BLaER1 treated with 17β-estradiol and CSF1 and Interleukin-3, amounts not matched to agents 10 nM and 100 nM (cell line): Measurements from ENCODE around the gene ATP5F1D.

Experiments used
- H3K27ac ChIP-seq, 11 experiments: shearing (Covaris generic); formaldehyde crosslinking; 2 replicates each; pipeline ENCODE4 v1.8.1; 2022
- H3K27me3 ChIP-seq, 11 experiments: shearing (Covaris generic); formaldehyde crosslinking; 2 replicates each; pipeline ENCODE4 v1.8.1; 2022
- H3K36me3 ChIP-seq, 11 experiments: shearing (Covaris generic); formaldehyde crosslinking; 2 replicates each; pipeline ENCODE4 v1.8.1; 2022
- H3K4me1 ChIP-seq, 10 experiments: shearing (Covaris generic); formaldehyde crosslinking; 2 replicates each; pipeline ENCODE4 v1.8.1; 2022
- H3K4me2 ChIP-seq, 11 experiments: shearing (Covaris generic); formaldehyde crosslinking; 2 replicates each; pipeline ENCODE4 v1.8.1; 2022
- H3K4me3 ChIP-seq, 10 experiments: shearing (Covaris generic); formaldehyde crosslinking; 2 replicates each; pipeline ENCODE4 v1.8.1; 2022
- H3K9ac ChIP-seq, 11 experiments: shearing (Covaris generic); formaldehyde crosslinking; 2 replicates each; pipeline ENCODE4 v1.8.1; 2022
- H3K9me3 ChIP-seq, 11 experiments: shearing (Covaris generic); formaldehyde crosslinking; replicated peaks in 1 of 11; 2 replicates each; pipeline ENCODE4 v1.8.1; 2022
- H4K20me1 ChIP-seq, 11 experiments: shearing (Covaris generic); formaldehyde crosslinking; 2 replicates each; pipeline ENCODE4 v1.8.1; 2022
- Cebpa-rat ChIP-seq, 11 experiments: shearing (Covaris generic); IDR thresholded peaks; 2 replicates each; pipeline ENCODE4 v1.8.1; 2022

The ATP5F1D gene

GRCh38 chr19:1224847-1225246 is 16.7 kb upstream of the ATP5F1D start:
- H3K4me3 ChIP-seq: no peak overlapping the region
- peak overlapping the region in 1 of 11 experiments; percentile 6; a peak in 1 of 22 replicates for H3K27ac ChIP-seq
- no peaks in the 10 kb centered on the region for H3K9me3 ChIP-seq
- peak overlapping the region in 5 of 11 experiments; percentile 16 to 61 (median 44); a peak in 7 of 22 replicates for H3K9ac ChIP-seq
- peak overlapping the region in 3 of 11 experiments; percentile 50 to 61 (median 52); a peak in 7 of 22 replicates for H3K4me2 ChIP-seq
- H3K27me3 ChIP-seq: no peaks in the 10 kb centered on the region
- peaks cover 65 to 90% (median 76%) of the 10 kb centered on the region in 11 experiments for H4K20me1 ChIP-seq
- peaks cover 82 to 93% (median 88%) of the 10 kb centered on the region in 11 experiments for H3K36me3 ChIP-seq
- TF ChIP-seq Cebpa-rat (IDR thresholded peaks at IDR 0.05): no peak
- peaks cover 10 to 41% (median 15%) of the 10 kb centered on the region in 10 experiments; a peak in 18 of 20 replicates for H3K4me1 ChIP-seq

- no peak overlapping the region; a peak in 1 of 22 replicates for H3K27ac ChIP-seq
- H3K27me3 ChIP-seq: no peaks in the 10 kb centered on the region
- peak overlapping the region in 5 of 11 experiments; percentile 16 to 61 (median 36); a peak in 7 of 22 replicates for H3K9ac ChIP-seq
- no peak for TF ChIP-seq Cebpa-rat (IDR thresholded peaks at IDR 0.05)
- peaks cover 10 to 41% (median 15%) of the 10 kb centered on the region in 10 experiments; a peak in 18 of 20 replicates for H3K4me1 ChIP-seq
- H3K4me3 ChIP-seq: no peak overlapping the region
- H4K20me1 ChIP-seq: peaks cover 58 to 90% (median 68%) of the 10 kb centered on the region in 11 experiments; a peak in 21 of 22 replicates
- peaks cover 74 to 85% (median 80%) of the 10 kb centered on the region in 11 experiments for H3K36me3 ChIP-seq
- peak overlapping the region in 3 of 11 experiments; percentile 50 to 61 (median 52); a peak in 6 of 22 replicates for H3K4me2 ChIP-seq
- no peaks in the 10 kb centered on the region for H3K9me3 ChIP-seq
Measured at GRCh38 chr19:1225440-1226226, 15.9 kb upstream of the ATP5F1D start.

GRCh38 chr19:1226227-1226518 is 15.4 kb upstream of the ATP5F1D start:
- Histone ChIP-seq H4K20me1 (peaks cover 52 to 88% (median 62%) of the 10 kb centered on the region in 11 experiments; a peak in 21 of 22 replicates), H3K4me1 (peaks cover 10 to 41% (median 15%) of the 10 kb centered on the region in 10 experiments; a peak in 18 of 20 replicates), H3K9me3 (no peaks in the 10 kb centered on the region), H3K27me3 (no peaks in the 10 kb centered on the region), H3K4me3 (no peak overlapping the region), H3K4me2 (0 out of 22 replicates have a peak overlapping the region, but pooled peaks of 1 of the 11 experiments have one; percentile 61), H3K27ac (no peak overlapping the region), H3K9ac (peak overlapping the region in 1 of 11 experiments; percentile 61; a peak in 1 of 22 replicates), H3K36me3 (peaks cover 69 to 80% (median 75%) of the 10 kb centered on the region in 11 experiments)
- no peak for TF ChIP-seq Cebpa-rat (IDR thresholded peaks at IDR 0.05)

- no peak overlapping the region for H3K27ac ChIP-seq
- H3K36me3 ChIP-seq: peaks cover 65 to 74% (median 69%) of the 10 kb centered on the region in 11 experiments
- no peak overlapping the region for H3K9ac ChIP-seq
- no peak overlapping the region for H3K4me3 ChIP-seq
- H3K9me3 ChIP-seq: no peaks in the 10 kb centered on the region
- H3K4me2 ChIP-seq: no peak overlapping the region
- no peaks in the 10 kb centered on the region for H3K27me3 ChIP-seq
- peaks cover 47 to 85% (median 57%) of the 10 kb centered on the region in 11 experiments; a peak in 21 of 22 replicates for H4K20me1 ChIP-seq
- peaks cover 10 to 40% (median 14%) of the 10 kb centered on the region in 10 experiments; a peak in 18 of 20 replicates for H3K4me1 ChIP-seq
- TF ChIP-seq Cebpa-rat (IDR thresholded peaks at IDR 0.05): no peak
Measured at GRCh38 chr19:1226522-1227303, 14.8 kb upstream of the ATP5F1D start.

GRCh38 chr19:1227304-1228054 is 14.1 kb upstream of the ATP5F1D start:
- no peak for TF ChIP-seq Cebpa-rat (IDR thresholded peaks at IDR 0.05)
- H3K36me3 ChIP-seq: peaks cover 57 to 67% (median 62%) of the 10 kb centered on the region in 11 experiments
- H3K27me3 ChIP-seq: no peaks in the 10 kb centered on the region
- no peaks in the 10 kb centered on the region for H3K9me3 ChIP-seq
- H3K9ac ChIP-seq: no peak overlapping the region
- no peak overlapping the region for H3K4me3 ChIP-seq
- peaks cover 5 to 33% (median 13%) of the 10 kb centered on the region in 10 experiments; a peak in 18 of 20 replicates for H3K4me1 ChIP-seq
- H4K20me1 ChIP-seq: peaks cover 39 to 85% (median 53%) of the 10 kb centered on the region in 11 experiments; a peak in 21 of 22 replicates
- H3K4me2 ChIP-seq: no peak overlapping the region
- H3K27ac ChIP-seq: no peak overlapping the region

- TF ChIP-seq Cebpa-rat (IDR thresholded peaks at IDR 0.05): no peak
- no peaks in the 10 kb centered on the region for H3K27me3 ChIP-seq
- H3K4me3 ChIP-seq: no peak overlapping the region
- H3K4me1 ChIP-seq: peaks cover 0 to 34% (median 12%) of the 10 kb centered on the region in 10 experiments; a peak in 8 of 20 replicates
- no peaks in the 10 kb centered on the region for H3K9me3 ChIP-seq
- H3K27ac ChIP-seq: no peak overlapping the region
- H3K36me3 ChIP-seq: peaks cover 48 to 58% (median 53%) of the 10 kb centered on the region in 11 experiments
- H3K4me2 ChIP-seq: no peak overlapping the region
- H4K20me1 ChIP-seq: peaks cover 30 to 85% (median 46%) of the 10 kb centered on the region in 11 experiments; a peak in 21 of 22 replicates
- H3K9ac ChIP-seq: no peak overlapping the region
Measured at GRCh38 chr19:1228161-1228957, 13.2 kb upstream of the ATP5F1D start.

GRCh38 chr19:1229056-1229923 is 12.3 kb upstream of the ATP5F1D start:
- Histone ChIP-seq H3K36me3 (peaks cover 39 to 49% (median 44%) of the 10 kb centered on the region in 11 experiments), H3K4me2 (no peak overlapping the region), H3K27ac (no peak overlapping the region), H4K20me1 (peaks cover 21 to 81% (median 37%) of the 10 kb centered on the region in 11 experiments; a peak in 21 of 22 replicates), H3K4me3 (no peak overlapping the region), H3K27me3 (no peaks in the 10 kb centered on the region), H3K9ac (no peak overlapping the region), H3K4me1 (peaks cover 0 to 30% (median 12%) of the 10 kb centered on the region in 10 experiments; a peak in 8 of 20 replicates), H3K9me3 (no peaks in the 10 kb centered on the region)
- no peak for TF ChIP-seq Cebpa-rat (IDR thresholded peaks at IDR 0.05)
